ENCODE results near the gene ACOXL.
A peak's percentile ranks its signal among the peaks of the same experiment; 100 is the strongest.

ACOXL gene

DNA sequence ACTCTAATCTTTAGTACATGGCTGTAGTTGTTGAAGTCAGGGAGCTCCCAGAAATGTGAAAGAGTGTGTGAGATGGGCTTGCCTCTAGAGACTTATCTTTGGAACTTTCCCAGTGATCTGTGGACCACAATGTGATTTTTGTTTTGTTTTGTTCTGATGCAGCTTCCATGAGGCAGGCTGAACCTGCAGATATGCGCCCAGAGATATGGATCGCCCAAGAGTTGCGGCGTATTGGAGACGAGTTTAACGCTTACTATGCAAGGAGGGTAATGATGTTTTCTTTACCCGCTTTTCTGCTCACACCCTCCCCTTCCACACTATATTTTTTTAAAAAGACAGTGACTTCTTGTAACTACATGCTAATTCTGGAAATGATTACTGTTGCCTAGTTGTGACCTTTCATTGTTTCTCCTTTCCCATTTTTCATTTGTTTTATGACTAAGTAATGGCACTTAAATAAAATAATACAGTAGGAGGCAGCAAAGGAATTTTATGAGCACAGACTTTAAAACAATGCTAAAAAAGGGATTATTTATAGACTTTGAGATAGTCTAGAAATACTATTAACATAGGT, 417.6 kb downstream of the ACOXL start:
- no peak overlapping the region for H2AFZ ChIP-seq (ENCODE audit: low read depth, low read length)
- H3K79me1 ChIP-seq (replicated peaks; ENCODE audit: low read length, poor library complexity, severe bottlenecking), result peaks cover 23% of the 10 kb centered on the region
- WGBS, result 100% methylated on average over 1 of the region's 7 CpGs
- H3K14ac ChIP-seq (ENCODE audit: low read length in 2 of 2), result no peak overlapping the region
- no peaks in the 10 kb centered on the region for H3K9me3 ChIP-seq (ENCODE audit: control insufficient read depth, low read length)
- H3K23ac ChIP-seq (ENCODE audit: low read length in 2 of 2), result no peak overlapping the region
- H2BK5ac ChIP-seq (ENCODE audit: low read depth, low read length, poor library complexity, severe bottlenecking), result no peak overlapping the region
- no peak overlapping the region for H2BK120ac ChIP-seq (ENCODE audit: low read depth, low read length)
- H3K4me2 ChIP-seq (ENCODE audit: low read length, poor library complexity, severe bottlenecking), result no peak overlapping the region
- no peak overlapping the region for H3K9ac ChIP-seq (ENCODE audit: low read length)
- no peak overlapping the region for H2BK15ac ChIP-seq (ENCODE audit: low read depth, poor library complexity, severe bottlenecking)
- H3K18ac ChIP-seq (ENCODE audit: low read depth in 1 of 2, low read length in 2 of 2), result no peak overlapping the region
- H2BK12ac ChIP-seq (ENCODE audit: low read length in 2 of 2), result no peak overlapping the region
- H3K4me1 ChIP-seq (ENCODE audit: control insufficient read depth, insufficient read depth, low read depth, low read length), result no peaks in the 10 kb centered on the region
- H3K36me3 ChIP-seq (ENCODE audit: control insufficient read depth in 1 of 2, insufficient read depth in 2 of 2, low read depth in 1 of 2, low read length in 2 of 2), result peaks cover 7 to 17% of the 10 kb centered on the region in 2 experiments
- H3K27me3 ChIP-seq (ENCODE audit: control insufficient read depth in 1 of 2, insufficient read depth in 1 of 2, low read length in 2 of 2), result no peaks in the 10 kb centered on the region
- DNase-seq, result no peak
- H3K4me3 ChIP-seq (ENCODE audit: insufficient read depth in 1 of 2, low read depth in 1 of 2, low read length in 2 of 2), result peak overlapping the region in 1 of 2 experiments; percentile 45
- no peak overlapping the region for H3K27ac ChIP-seq (ENCODE audit: low read length, poor library complexity, severe bottlenecking)
- H2AK5ac ChIP-seq (ENCODE audit: low read length, severe bottlenecking), result no peak overlapping the region
- H4K91ac ChIP-seq (ENCODE audit: low read length), result no peak overlapping the region
- no peak overlapping the region for H3K4ac ChIP-seq (ENCODE audit: low read depth in 1 of 2, low read length in 2 of 2)
- no peak overlapping the region for H4K8ac ChIP-seq (ENCODE audit: low read length)

GRCh38 chr2:111154758-111155157, 422.4 kb downstream of the ACOXL start:
- Histone ChIP-seq H4K91ac (ENCODE audit: low read length) (no peak overlapping the region), H2AFZ (ENCODE audit: low read depth, low read length) (no peak overlapping the region), H3K4me2 (ENCODE audit: low read length, poor library complexity, severe bottlenecking) (no peak overlapping the region), H3K9ac (ENCODE audit: low read length) (no peak overlapping the region), H3K4me3 (ENCODE audit: insufficient read depth in 1 of 2, low read depth in 1 of 2, low read length in 2 of 2) (no peak overlapping the region), H3K18ac (ENCODE audit: low read depth in 1 of 2, low read length in 2 of 2) (no peak overlapping the region), H3K79me1 (replicated peaks; ENCODE audit: low read length, poor library complexity, severe bottlenecking) (peaks cover 31% of the 10 kb centered on the region), H2BK12ac (ENCODE audit: low read length in 2 of 2) (no peak overlapping the region), H3K9me3 (ENCODE audit: control insufficient read depth, low read length) (no peaks in the 10 kb centered on the region), H2BK120ac (ENCODE audit: low read depth, low read length) (no peak overlapping the region), H4K8ac (ENCODE audit: low read length) (no peak overlapping the region), H3K27ac (ENCODE audit: low read length, poor library complexity, severe bottlenecking) (no peak overlapping the region), H3K27me3 (ENCODE audit: control insufficient read depth in 1 of 2, insufficient read depth in 1 of 2, low read length in 2 of 2) (no peaks in the 10 kb centered on the region), H2AK5ac (ENCODE audit: low read length, severe bottlenecking) (no peak overlapping the region), H2BK15ac (ENCODE audit: low read depth, poor library complexity, severe bottlenecking) (no peak overlapping the region), H3K4me1 (ENCODE audit: control insufficient read depth, insufficient read depth, low read depth, low read length) (peaks cover 4% of the 10 kb centered on the region), H3K14ac (ENCODE audit: low read length in 2 of 2) (no peak overlapping the region), H3K4ac (ENCODE audit: low read depth in 1 of 2, low read length in 2 of 2) (no peak overlapping the region), H3K36me3 (ENCODE audit: control insufficient read depth in 1 of 2, insufficient read depth in 2 of 2, low read depth in 1 of 2, low read length in 2 of 2) (peaks cover 7 to 42% of the 10 kb centered on the region in 2 experiments), H3K23ac (ENCODE audit: low read length in 2 of 2) (no peak overlapping the region), H2BK5ac (ENCODE audit: low read depth, low read length, poor library complexity, severe bottlenecking) (no peak overlapping the region)
- 89% methylated on average over 6 of the region's 6 CpGs for WGBS
- no peak for DNase-seq

GRCh38 chr2:111155610-111156009, 423.2 kb downstream of the ACOXL start:
- Histone ChIP-seq H3K4me2 (ENCODE audit: low read length, poor library complexity, severe bottlenecking) (no peak overlapping the region), H3K27me3 (ENCODE audit: control insufficient read depth in 1 of 2, insufficient read depth in 1 of 2, low read length in 2 of 2) (no peaks in the 10 kb centered on the region), H4K8ac (ENCODE audit: low read length) (no peak overlapping the region), H3K79me1 (replicated peaks; ENCODE audit: low read length, poor library complexity, severe bottlenecking) (peaks cover 31% of the 10 kb centered on the region), H4K91ac (ENCODE audit: low read length) (no peak overlapping the region), H3K4me3 (ENCODE audit: insufficient read depth in 1 of 2, low read depth in 1 of 2, low read length in 2 of 2) (no peak overlapping the region), H3K4ac (ENCODE audit: low read depth in 1 of 2, low read length in 2 of 2) (no peak overlapping the region), H3K4me1 (ENCODE audit: control insufficient read depth, insufficient read depth, low read depth, low read length) (peaks cover 10% of the 10 kb centered on the region), H2BK15ac (ENCODE audit: low read depth, poor library complexity, severe bottlenecking) (no peak overlapping the region), H3K14ac (ENCODE audit: low read length in 2 of 2) (no peak overlapping the region), H3K27ac (ENCODE audit: low read length, poor library complexity, severe bottlenecking) (no peak overlapping the region), H2BK5ac (ENCODE audit: low read depth, low read length, poor library complexity, severe bottlenecking) (no peak overlapping the region), H3K18ac (ENCODE audit: low read depth in 1 of 2, low read length in 2 of 2) (no peak overlapping the region), H3K9ac (ENCODE audit: low read length) (no peak overlapping the region), H2BK120ac (ENCODE audit: low read depth, low read length) (no peak overlapping the region), H2AK5ac (ENCODE audit: low read length, severe bottlenecking) (no peak overlapping the region), H2BK12ac (ENCODE audit: low read length in 2 of 2) (no peak overlapping the region), H3K23ac (ENCODE audit: low read length in 2 of 2) (no peak overlapping the region), H2AFZ (ENCODE audit: low read depth, low read length) (no peak overlapping the region), H3K9me3 (ENCODE audit: control insufficient read depth, low read length) (no peaks in the 10 kb centered on the region), H3K36me3 (ENCODE audit: control insufficient read depth in 1 of 2, insufficient read depth in 2 of 2, low read depth in 1 of 2, low read length in 2 of 2) (peaks cover 7 to 47% of the 10 kb centered on the region in 2 experiments)
- DNase-seq, result no peak
- WGBS, result no CpG with 5 or more reads among the region's 1 CpG

GRCh38 chr2:111156529-111156928, 424.2 kb downstream of the ACOXL start:
- no peak overlapping the region for H2BK120ac ChIP-seq (ENCODE audit: low read depth, low read length)
- no peak overlapping the region for H2AFZ ChIP-seq (ENCODE audit: low read depth, low read length)
- no peak overlapping the region for H3K4me3 ChIP-seq (ENCODE audit: insufficient read depth in 1 of 2, low read depth in 1 of 2, low read length in 2 of 2)
- H4K8ac ChIP-seq (ENCODE audit: low read length), result no peak overlapping the region
- no peak overlapping the region for H3K27ac ChIP-seq (ENCODE audit: low read length, poor library complexity, severe bottlenecking)
- WGBS, result 93% methylated on average over 8 of the region's 8 CpGs
- peaks cover 7 to 45% of the 10 kb centered on the region in 2 experiments for H3K36me3 ChIP-seq (ENCODE audit: control insufficient read depth in 1 of 2, insufficient read depth in 2 of 2, low read depth in 1 of 2, low read length in 2 of 2)
- no peaks in the 10 kb centered on the region for H3K9me3 ChIP-seq (ENCODE audit: control insufficient read depth, low read length)
- no peak overlapping the region for H3K14ac ChIP-seq (ENCODE audit: low read length in 2 of 2)
- H3K27me3 ChIP-seq (ENCODE audit: control insufficient read depth in 1 of 2, insufficient read depth in 1 of 2, low read length in 2 of 2), result no peaks in the 10 kb centered on the region
- peaks cover 32% of the 10 kb centered on the region for H3K79me1 ChIP-seq (replicated peaks; ENCODE audit: low read length, poor library complexity, severe bottlenecking)
- H3K18ac ChIP-seq (ENCODE audit: low read depth in 1 of 2, low read length in 2 of 2), result no peak overlapping the region
- H3K4me2 ChIP-seq (ENCODE audit: low read length, poor library complexity, severe bottlenecking), result no peak overlapping the region
- no peak overlapping the region for H2BK5ac ChIP-seq (ENCODE audit: low read depth, low read length, poor library complexity, severe bottlenecking)
- peaks cover 15% of the 10 kb centered on the region for H3K4me1 ChIP-seq (ENCODE audit: control insufficient read depth, insufficient read depth, low read depth, low read length)
- H2BK15ac ChIP-seq (ENCODE audit: low read depth, poor library complexity, severe bottlenecking), result no peak overlapping the region
- no peak overlapping the region for H2AK5ac ChIP-seq (ENCODE audit: low read length, severe bottlenecking)
- H3K9ac ChIP-seq (ENCODE audit: low read length), result no peak overlapping the region
- no peak overlapping the region for H3K4ac ChIP-seq (ENCODE audit: low read depth in 1 of 2, low read length in 2 of 2)
- H3K23ac ChIP-seq (ENCODE audit: low read length in 2 of 2), result no peak overlapping the region
- no peak overlapping the region for H2BK12ac ChIP-seq (ENCODE audit: low read length in 2 of 2)
- no peak overlapping the region for H4K91ac ChIP-seq (ENCODE audit: low read length)
- DNase-seq, result no peak

Measured in mesenchymal stem cell (in vitro differentiated cells and primary cell).